T-helper 2 cell treated with Interferon-gamma antibody and Interleukin-4, amounts not matched to agents 5 μg/mL and 100 μg/mL, for 36 hours (primary cell): Measurements from ENCODE around the gene CTLA4.
A peak's percentile ranks its signal among the peaks of the same experiment; 100 is the strongest.

Experiments
- DNase-seq: peaks from one replicate; pipeline ENCODE4 v3.0.0; 2021; ENCODE audit warnings: low spot score
- H3K27ac Mint-ChIP-seq: one replicate; pipeline ENCODE4 v1.8.0; 2021; ENCODE audit warnings: mild to moderate bottlenecking, mixed read lengths
- H3K27me3 Mint-ChIP-seq: one replicate; pipeline ENCODE4 v1.8.0; 2021; ENCODE audit warnings: low read depth, mixed read lengths
- H3K36me3 Mint-ChIP-seq: one replicate; pipeline ENCODE4 v1.8.0; 2021; ENCODE audit warnings: low read depth, mixed read lengths
- H3K4me1 Mint-ChIP-seq: one replicate; pipeline ENCODE4 v1.8.0; 2021; ENCODE audit warnings: low read depth, mixed read lengths
- H3K4me3 Mint-ChIP-seq: one replicate; pipeline ENCODE4 v1.8.0; 2022; ENCODE audit warnings: mild to moderate bottlenecking, moderate library complexity, mixed read lengths
- H3K9me3 Mint-ChIP-seq: one replicate; pipeline ENCODE4 v1.8.0; 2021; ENCODE audit warnings: mixed read lengths

The CTLA4 gene

GRCh38 chr2:203867561-203868200 is at the start of gene CTLA4:
Gene CTLA4 (plus strand): TSS chr2:203867771. CDS start chr2:203867943, 172 bp downstream.
- H3K36me3 Mint-ChIP-seq, result peaks cover 36% of the 10 kb centered on the region
- peak within 1 kb of the TSS; percentile 97 for H3K27ac Mint-ChIP-seq
- H3K27me3 Mint-ChIP-seq, result no peaks in the 10 kb centered on the region
- H3K4me1 Mint-ChIP-seq, result peaks cover 58% of the 10 kb centered on the region
- H3K4me3 Mint-ChIP-seq, result peak within 1 kb of the TSS; percentile 87
- H3K9me3 Mint-ChIP-seq, result peaks cover 3% of the 10 kb centered on the region
- peak; percentile 65 for DNase-seq

DNA sequence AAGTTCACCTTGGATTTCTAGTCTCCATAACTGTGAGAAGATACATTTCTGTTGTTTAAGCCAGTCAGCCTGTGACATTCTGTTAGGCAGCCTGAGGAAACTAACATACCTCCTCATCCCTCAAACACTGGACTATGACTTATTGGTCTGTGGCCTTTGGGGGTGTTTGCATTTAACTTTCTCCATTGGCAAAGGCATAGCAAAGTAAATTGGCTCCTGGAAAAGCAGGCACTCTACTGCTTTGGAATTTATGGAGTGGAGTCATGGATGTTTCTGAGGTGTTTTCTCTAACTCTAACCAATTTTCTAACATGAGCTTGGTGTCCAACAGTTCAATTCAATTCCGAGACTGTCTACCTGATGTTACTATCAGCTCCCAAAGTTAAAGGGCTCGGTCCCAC is 48.9 kb upstream of the CTLA4 start:
- Mint-ChIP-seq H3K36me3 (no peaks in the 10 kb centered on the region), H3K27me3 (no peaks in the 10 kb centered on the region), H3K27ac (no peak overlapping the region)

DNA sequence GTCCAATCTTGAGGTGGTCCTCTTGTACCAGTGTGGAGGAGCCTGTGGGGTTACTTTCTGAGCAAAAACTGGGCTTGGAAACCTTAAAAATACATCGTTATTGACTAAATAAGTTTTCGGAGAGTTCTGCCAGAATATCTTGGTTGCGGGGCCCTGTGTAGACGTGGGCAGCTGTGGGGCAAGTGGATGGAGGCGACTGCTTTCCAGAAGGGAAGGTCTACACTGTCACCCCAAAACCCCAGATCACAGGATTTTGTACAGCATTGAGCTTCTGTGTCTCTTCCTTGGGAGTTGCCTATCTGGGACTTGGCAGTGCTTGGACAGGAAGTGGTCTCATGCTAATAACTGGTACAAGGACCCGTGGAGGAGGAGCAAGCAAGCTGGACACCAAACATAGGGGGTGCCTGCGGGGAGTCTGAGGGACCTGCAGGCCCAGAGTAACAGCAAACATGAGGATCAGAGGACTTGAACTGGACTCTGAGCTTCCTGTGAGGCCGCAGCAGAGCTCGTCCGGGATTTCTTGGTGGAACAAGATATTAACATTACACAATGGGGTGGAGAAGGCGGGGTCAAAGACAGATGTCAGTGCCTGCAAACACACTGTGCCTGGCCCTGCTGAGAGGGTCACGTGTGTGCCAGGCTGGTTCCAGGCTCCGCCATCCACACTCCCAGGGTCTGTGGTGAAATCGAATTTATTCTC is 48.0 kb upstream of the CTLA4 start:
- no peaks in the 10 kb centered on the region for H3K36me3 Mint-ChIP-seq
- H3K27me3 Mint-ChIP-seq, result no peaks in the 10 kb centered on the region
- H3K4me3 Mint-ChIP-seq, result no peak overlapping the region
- H3K27ac Mint-ChIP-seq, result no peak overlapping the region
- no peak for DNase-seq
- H3K4me1 Mint-ChIP-seq, result peaks cover 25% of the 10 kb centered on the region
- H3K9me3 Mint-ChIP-seq, result no peaks in the 10 kb centered on the region

More for the DNA sequence above, 48.9 kb upstream of the CTLA4 start:
- Mint-ChIP-seq H3K4me3 (no peak overlapping the region), H3K4me1 (peaks cover 27% of the 10 kb centered on the region), H3K9me3 (no peaks in the 10 kb centered on the region)
- no peak for DNase-seq

DNA sequence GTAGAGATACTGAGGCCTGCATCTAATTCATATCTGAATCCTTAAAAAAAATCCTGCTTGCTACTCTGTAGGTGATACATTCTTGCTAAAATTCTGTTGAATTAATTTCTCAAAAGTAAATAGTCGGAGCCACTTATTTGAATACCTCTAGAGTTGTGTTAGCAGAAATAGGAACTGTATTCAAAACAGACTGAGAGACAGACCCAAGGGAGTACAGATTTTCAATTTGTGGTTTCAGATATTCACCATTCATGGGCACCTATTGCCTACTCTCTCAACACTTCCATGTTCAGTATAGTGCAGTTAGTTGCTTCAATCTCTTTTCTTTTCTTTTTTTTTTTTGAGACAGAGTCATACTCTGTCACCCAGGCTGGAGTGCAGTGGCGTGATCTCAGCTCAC is 46.6 kb upstream of the CTLA4 start:
- DNase-seq, result no peak
- Mint-ChIP-seq H3K27me3 (no peaks in the 10 kb centered on the region), H3K4me1 (peaks cover 16% of the 10 kb centered on the region), H3K9me3 (no peaks in the 10 kb centered on the region), H3K4me3 (no peak overlapping the region), H3K36me3 (no peaks in the 10 kb centered on the region), H3K27ac (no peak overlapping the region)

DNA sequence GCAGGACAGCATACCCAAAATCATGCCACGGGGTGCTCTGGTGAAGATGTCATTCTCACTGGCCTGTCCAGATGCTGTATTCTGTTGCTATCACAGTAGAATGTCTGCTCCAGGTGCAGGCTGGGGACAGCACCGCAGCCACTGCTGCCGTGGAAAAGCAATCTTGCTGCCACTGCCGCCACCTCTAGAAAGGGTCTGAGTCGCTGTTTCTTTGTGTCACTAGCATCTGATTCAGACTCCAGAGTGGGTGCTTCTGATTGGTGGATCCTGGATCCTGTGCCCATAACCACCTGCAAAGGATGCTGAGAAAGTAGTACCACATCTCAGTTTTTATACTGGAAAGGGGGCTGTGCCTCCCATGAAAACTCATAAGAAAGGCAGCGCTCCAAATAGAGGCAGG is 45.3 kb upstream of the CTLA4 start:
- DNase-seq, result no peak
- Mint-ChIP-seq H3K36me3 (peaks cover 5% of the 10 kb centered on the region), H3K9me3 (peaks cover 7% of the 10 kb centered on the region), H3K4me1 (peaks cover 13% of the 10 kb centered on the region), H3K4me3 (no peak overlapping the region), H3K27ac (no peak overlapping the region), H3K27me3 (no peaks in the 10 kb centered on the region)

DNA sequence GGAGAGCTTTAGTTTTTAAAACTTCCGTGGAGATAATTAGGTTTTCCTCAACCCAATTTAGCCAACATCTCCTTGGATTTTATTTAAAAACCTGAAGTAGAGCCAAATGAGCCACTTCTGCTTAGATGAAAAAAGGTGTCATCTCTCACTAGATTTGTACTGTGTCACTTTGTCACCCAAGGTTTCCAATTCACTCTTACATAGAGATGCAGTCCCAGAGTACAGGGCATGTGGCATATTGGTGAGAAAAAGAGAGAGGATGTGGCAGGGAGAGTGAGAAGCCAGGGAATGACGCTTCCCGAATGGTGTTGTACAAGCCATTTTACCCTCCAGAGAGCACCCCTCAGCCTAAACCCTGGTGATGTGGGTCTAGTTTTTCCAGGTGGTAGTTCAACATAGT is 44.4 kb upstream of the CTLA4 start:
- DNase-seq, result no peak
- Mint-ChIP-seq H3K9me3 (peaks cover 8% of the 10 kb centered on the region), H3K4me3 (no peak overlapping the region), H3K36me3 (peaks cover 5% of the 10 kb centered on the region), H3K27me3 (no peaks in the 10 kb centered on the region), H3K4me1 (peaks cover 13% of the 10 kb centered on the region), H3K27ac (no peak overlapping the region)

- Mint-ChIP-seq H3K4me1 (peaks cover 13% of the 10 kb centered on the region), H3K9me3 (peaks cover 12% of the 10 kb centered on the region), H3K36me3 (peaks cover 7% of the 10 kb centered on the region), H3K27me3 (no peaks in the 10 kb centered on the region), H3K27ac (no peak overlapping the region), H3K4me3 (no peak overlapping the region)
- peak; percentile 50 for DNase-seq
These were observed 43.5 kb upstream of the CTLA4 start for GRCh38 chr2:203824057-203824456.

DNA sequence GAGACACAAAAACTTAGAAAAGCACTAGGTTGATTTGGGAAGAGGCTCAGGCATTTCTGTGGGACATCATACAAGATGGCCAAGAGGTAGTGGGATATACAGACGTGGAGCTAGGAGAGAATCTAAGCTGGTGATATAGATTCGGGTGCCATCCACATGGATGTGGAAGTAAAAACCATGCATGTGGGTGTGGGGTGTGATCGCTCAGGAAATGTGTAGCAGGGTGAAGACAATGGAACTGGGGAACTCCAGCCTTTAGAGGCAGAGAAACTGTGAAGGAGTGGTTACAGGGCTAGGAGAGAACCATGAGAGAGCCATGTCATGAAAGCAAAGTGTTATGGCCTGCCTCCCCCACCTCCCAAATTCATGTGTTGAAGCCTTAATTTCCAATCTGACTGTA is 43.0 kb upstream of the CTLA4 start:
- peaks cover 7% of the 10 kb centered on the region for H3K36me3 Mint-ChIP-seq
- H3K4me3 Mint-ChIP-seq, result no peak overlapping the region
- peaks cover 15% of the 10 kb centered on the region for H3K4me1 Mint-ChIP-seq
- no peak overlapping the region for H3K27ac Mint-ChIP-seq
- peaks cover 12% of the 10 kb centered on the region for H3K9me3 Mint-ChIP-seq
- DNase-seq, result peak; percentile 24
- no peaks in the 10 kb centered on the region for H3K27me3 Mint-ChIP-seq

- H3K27me3 Mint-ChIP-seq, result no peaks in the 10 kb centered on the region
- peaks cover 12% of the 10 kb centered on the region for H3K9me3 Mint-ChIP-seq
- H3K4me1 Mint-ChIP-seq, result peaks cover 27% of the 10 kb centered on the region
- H3K27ac Mint-ChIP-seq, result no peak overlapping the region
- peaks cover 7% of the 10 kb centered on the region for H3K36me3 Mint-ChIP-seq
- no peak for DNase-seq
- H3K4me3 Mint-ChIP-seq, result no peak overlapping the region
These were observed 40.9 kb upstream of the CTLA4 start for GRCh38 chr2:203826704-203827103.

DNA sequence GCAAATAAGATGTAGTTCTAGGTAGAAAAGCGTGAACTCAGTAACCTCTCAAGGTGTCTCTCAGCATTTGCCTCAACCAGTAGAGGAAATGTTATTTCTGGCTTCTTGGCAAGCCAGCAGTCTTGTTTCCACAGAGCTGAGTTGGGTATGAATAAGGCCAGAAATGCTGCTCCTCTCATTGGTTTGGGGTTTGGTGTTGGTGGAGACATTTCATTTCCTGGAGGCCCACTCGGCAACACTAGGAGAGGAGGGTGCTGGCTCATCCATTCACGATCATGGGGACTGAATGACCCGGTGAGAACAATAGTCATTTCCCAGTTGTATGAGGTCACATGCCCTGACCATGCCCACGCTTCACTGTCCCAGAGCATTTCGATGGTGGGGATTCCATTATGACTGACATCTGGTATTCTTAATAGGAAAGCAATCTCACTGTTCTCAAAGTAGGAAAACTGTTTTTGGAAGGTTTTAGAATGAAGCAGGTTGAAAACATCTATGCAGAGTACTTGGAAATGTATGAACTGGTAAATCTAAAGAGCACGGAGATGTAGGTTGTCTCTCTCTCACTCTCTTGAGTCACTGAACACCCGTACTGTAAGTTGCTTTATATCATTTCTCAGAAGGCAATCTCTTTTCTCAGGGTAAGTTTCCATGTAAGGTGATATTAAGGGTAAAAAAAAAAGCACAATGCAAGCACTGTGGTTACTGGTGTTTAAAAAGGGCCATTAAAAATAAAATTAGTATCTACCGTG is 37.1 kb upstream of the CTLA4 start:
- H3K27me3 Mint-ChIP-seq, result no peaks in the 10 kb centered on the region

DNA sequence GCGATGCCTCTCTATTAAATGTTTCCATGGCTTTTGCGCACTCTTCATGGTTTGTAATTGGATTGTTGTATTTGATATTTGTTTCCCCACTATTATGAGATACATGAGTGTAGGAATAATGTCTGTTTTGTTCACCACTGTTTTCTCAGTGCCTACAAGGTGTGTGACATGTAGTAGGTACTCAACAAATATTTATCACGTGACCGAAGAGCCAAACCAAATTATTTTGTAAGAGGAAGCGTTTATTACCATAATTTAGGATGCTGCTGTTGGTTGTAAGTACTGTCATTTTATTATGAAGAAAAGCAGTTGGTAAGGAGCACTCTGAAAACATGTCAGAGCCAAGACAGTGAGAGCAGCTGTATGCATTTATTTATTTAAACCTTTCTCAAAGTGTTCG is 32.2 kb upstream of the CTLA4 start:
- Mint-ChIP-seq H3K9me3 (no peaks in the 10 kb centered on the region), H3K27ac (no peak overlapping the region), H3K27me3 (no peaks in the 10 kb centered on the region), H3K4me1 (peaks cover 17% of the 10 kb centered on the region), H3K36me3 (no peaks in the 10 kb centered on the region), H3K4me3 (no peak overlapping the region)
- DNase-seq, result no peak

More for the DNA sequence above, 37.1 kb upstream of the CTLA4 start:
- Mint-ChIP-seq H3K4me1 (peaks cover 15% of the 10 kb centered on the region), H3K36me3 (peaks cover 7% of the 10 kb centered on the region), H3K9me3 (peaks cover 12% of the 10 kb centered on the region), H3K27ac (peak overlapping the region; percentile 89), H3K4me3 (peak overlapping the region; percentile 66)
- peak; percentile 88 for DNase-seq

- Mint-ChIP-seq H3K4me1 (peaks cover 16% of the 10 kb centered on the region), H3K27me3 (no peaks in the 10 kb centered on the region), H3K27ac (no peak overlapping the region), H3K9me3 (no peaks in the 10 kb centered on the region), H3K4me3 (no peak overlapping the region), H3K36me3 (no peaks in the 10 kb centered on the region)
- DNase-seq, result no peak
These were observed 31.4 kb upstream of the CTLA4 start for GRCh38 chr2:203835892-203836800.

GRCh38 chr2:203840655-203841205 is 26.8 kb upstream of the CTLA4 start:
- H3K27me3 Mint-ChIP-seq, result no peaks in the 10 kb centered on the region
- H3K4me1 Mint-ChIP-seq, result peaks cover 30% of the 10 kb centered on the region
- DNase-seq, result no peak
- H3K9me3 Mint-ChIP-seq, result no peaks in the 10 kb centered on the region
- H3K36me3 Mint-ChIP-seq, result no peaks in the 10 kb centered on the region
- H3K27ac Mint-ChIP-seq, result no peak overlapping the region
- H3K4me3 Mint-ChIP-seq, result no peak overlapping the region
